Neuronal stem cell (in vitro differentiated cells): Measurements from ENCODE around the gene PDE9A. TPM values are rescaled to one million over a fixed set of nuclear protein-coding genes. Genes with fewer than 3 reads are reported as not detected.

ENCODE experiments used
- DNase-seq: peaks from one replicate; pipeline ENCODE4 v3.0.0-alpha.2; 2013; ENCODE audit warnings: low spot score
- H2AFZ ChIP-seq: one replicate; pipeline ENCODE4 v1.6.1; 2013; ENCODE audit warnings: mild to moderate bottlenecking, low read length, inconsistent platforms
- H2AK5ac ChIP-seq: 2 replicates; pipeline ENCODE4 v1.6.1; 2013; ENCODE audit warnings: low read depth, mild to moderate bottlenecking, inconsistent platforms, low read length, moderate library complexity, mixed read lengths
- H2BK120ac ChIP-seq: 2 replicates; pipeline ENCODE4 v1.6.1; 2013; ENCODE audit warnings: low read depth, mild to moderate bottlenecking, inconsistent platforms, low read length, moderate library complexity, mixed read lengths
- H2BK12ac ChIP-seq: one replicate; pipeline ENCODE4 v1.6.1; 2013; ENCODE audit warnings: low read length, inconsistent platforms
- H2BK15ac ChIP-seq: 2 replicates; pipeline ENCODE4 v1.6.1; 2013; ENCODE audit warnings: mild to moderate bottlenecking, low read length, inconsistent platforms, mixed read lengths
- H2BK5ac ChIP-seq: one replicate; pipeline ENCODE4 v1.6.1; 2013; ENCODE audit warnings: inconsistent platforms, mild to moderate bottlenecking, low read length, moderate library complexity
- H3K14ac ChIP-seq: one replicate; pipeline ENCODE4 v1.6.1; 2013; ENCODE audit warnings: low read length, inconsistent platforms
- H3K18ac ChIP-seq: 2 replicates; pipeline ENCODE4 v1.6.1; 2013; ENCODE audit warnings: low read length, inconsistent platforms
- H3K23ac ChIP-seq: 2 replicates; pipeline ENCODE4 v1.6.1; 2013; ENCODE audit warnings: low read depth, mild to moderate bottlenecking, mixed read lengths, low read length, inconsistent platforms; ENCODE audit not compliant: poor library complexity
- H3K27ac ChIP-seq: replicated peaks from 3 replicates; pipeline ENCODE4 v1.5.1; 2013; ENCODE audit warnings: low read length, inconsistent platforms
- H3K27me3 ChIP-seq, 3 experiments: 2 replicates each; pipeline ENCODE4 v1.6.1; 2013; ENCODE audit warnings: low read length in 3 of 3, mild to moderate bottlenecking in 2 of 3, inconsistent platforms in 1 of 3, low read depth in 1 of 3, mixed read lengths in 1 of 3, moderate library complexity in 1 of 3; ENCODE audit not compliant: control insufficient read depth in 3 of 3, insufficient read depth in 3 of 3
- H3K36me3 ChIP-seq, 2 donors: replicated peaks in 1 of 2; 2 replicates each; pipeline ENCODE4 v1.6.1; 2013; ENCODE audit warnings: low read length in 2 of 2; ENCODE audit not compliant: control insufficient read depth in 2 of 2, insufficient read depth in 2 of 2
- H3K4ac ChIP-seq: 2 replicates; pipeline ENCODE4 v1.6.1; 2013; ENCODE audit warnings: inconsistent platforms, mild to moderate bottlenecking, low read length, moderate library complexity
- H3K4me1 ChIP-seq, 2 donors: 1 replicate in 1 of 2; 2 replicates in 1 of 2; pipeline ENCODE4 v1.6.1; 2013; ENCODE audit warnings: low read length in 2 of 2, low read depth in 1 of 2; ENCODE audit not compliant: control insufficient read depth in 2 of 2, insufficient read depth in 1 of 2
- H3K4me2 ChIP-seq: one replicate; pipeline ENCODE4 v1.6.1; 2013; ENCODE audit warnings: mild to moderate bottlenecking, low read length, inconsistent platforms; ENCODE audit not compliant: insufficient read depth, poor library complexity, severe bottlenecking
- H3K4me3 ChIP-seq, 2 donors: 2 replicates each; pipeline ENCODE4 v1.5.1; 2013; ENCODE audit warnings: low read length in 2 of 2, mild to moderate bottlenecking in 2 of 2, inconsistent platforms in 1 of 2, moderate library complexity in 1 of 2
- H3K79me1 ChIP-seq: one replicate; pipeline ENCODE4 v1.6.1; 2013; ENCODE audit warnings: low read depth, mild to moderate bottlenecking, inconsistent platforms, low read length, moderate library complexity
- H3K9ac ChIP-seq: one replicate; pipeline ENCODE4 v1.6.1; 2013; ENCODE audit warnings: mild to moderate bottlenecking, low read depth, low read length, inconsistent platforms; ENCODE audit not compliant: poor library complexity
- H3K9me3 ChIP-seq, 2 donors: replicated peaks in 1 of 2; 2 replicates each; pipeline versions ENCODE3 to v1.6.1; 2013; ENCODE audit warnings: low read length in 2 of 2, mild to moderate bottlenecking in 2 of 2, inconsistent platforms in 1 of 2, low read depth in 1 of 2, mixed read lengths in 1 of 2, moderate library complexity in 1 of 2; ENCODE audit not compliant: control insufficient read depth in 2 of 2, insufficient read depth in 1 of 2
- H4K8ac ChIP-seq: one replicate; pipeline ENCODE4 v1.6.1; 2013; ENCODE audit warnings: low read depth, mild to moderate bottlenecking, inconsistent platforms, low read length, moderate library complexity
- H4K91ac ChIP-seq: one replicate; pipeline ENCODE4 v1.6.1; 2013; ENCODE audit warnings: low read length, low read depth, mild to moderate bottlenecking, inconsistent platforms; ENCODE audit not compliant: poor library complexity
- WGBS, 2 donors: extraction: QIAGEN DNeasy Blood & Tissue Kit; methylation state at CpG; one replicate each; pipeline ENCODE4 v1.1.7; 2013; ENCODE audit warnings: missing lambda C conversion rate in 2 of 2, mixed read lengths in 1 of 2; ENCODE audit not compliant: insufficient read length in 2 of 2, insufficient replicate concordance in 1 of 2; ENCODE audit errors: extremely low coverage in 2 of 2; 5-methylcytosine and 5-hydroxymethylcytosine counted together
- polyA plus RNA-seq, 2 experiments: library from polyadenylated mRNA; stranded (reverse); fragments of 200-250 nt; gene quantifications; one replicate each; pipeline ENCODE4 v1.2.3, GENCODE V29; 2013

PDE9A gene
- polyA plus RNA-seq (2013, experiment 1 of 2), result 44.9 TPM
- 45.6 TPM for polyA plus RNA-seq (2013, experiment 2 of 2)

DNA sequence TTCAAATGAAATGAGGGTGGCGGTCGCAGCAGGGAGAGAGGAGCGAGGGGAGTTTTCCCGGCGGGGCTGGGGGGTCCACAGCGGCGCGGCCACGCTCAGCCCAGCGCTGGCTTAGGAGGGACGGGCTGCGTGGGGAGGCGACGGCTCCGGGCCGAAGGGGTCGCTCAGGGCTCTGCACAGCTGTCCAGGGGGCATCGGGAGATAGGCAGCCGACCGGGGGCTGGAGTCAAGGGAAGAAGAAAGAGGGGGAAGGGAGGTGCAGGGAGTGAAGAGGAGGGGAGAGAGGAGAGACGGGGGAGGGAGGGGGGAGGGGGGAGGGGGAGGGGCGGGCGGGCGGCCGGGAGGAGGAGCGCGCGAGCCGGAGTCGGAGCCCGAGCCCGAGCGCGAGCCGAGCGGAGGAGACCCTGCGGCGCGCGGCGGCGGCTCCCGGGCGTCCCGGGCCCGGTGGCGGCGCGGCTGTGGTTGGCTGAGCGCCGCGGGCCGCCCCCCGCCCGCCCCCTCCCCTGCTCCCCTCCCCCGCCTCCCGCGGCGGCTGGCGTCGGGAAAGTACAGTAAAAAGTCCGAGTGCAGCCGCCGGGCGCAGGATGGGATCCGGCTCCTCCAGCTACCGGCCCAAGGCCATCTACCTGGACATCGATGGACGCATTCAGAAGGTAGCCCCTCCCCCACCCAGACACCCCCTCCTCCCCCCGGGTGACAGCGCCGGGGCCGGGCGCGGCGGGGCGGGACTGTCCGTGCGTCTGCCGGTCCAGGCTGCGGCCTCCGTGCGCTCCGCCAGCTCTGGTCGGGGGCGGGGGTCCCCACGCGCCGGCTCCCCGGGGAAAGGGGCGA is at the start of gene PDE9A:
PDE9A (plus strand) TSS at position 391 of the 831 bp plus-strand sequence; CDS start at position 585, 194 bp downstream.
- H3K4me3 ChIP-seq, result peak within 1 kb of the TSS; percentile 55 to 84
- H3K79me1 ChIP-seq, result peaks cover 13% of the 10 kb centered on the region
- peak within 1 kb of the TSS; percentile 76 for H2BK12ac ChIP-seq
- no peaks in the 10 kb centered on the region for H3K9me3 ChIP-seq
- H3K36me3 ChIP-seq, result peaks cover 5 to 11% of the 10 kb centered on the region in 2 donors
- peaks cover 14 to 23% of the 10 kb centered on the region in 2 donors for H3K4me1 ChIP-seq
- no peaks in the 10 kb centered on the region for H3K27me3 ChIP-seq
- peak within 1 kb of the TSS; percentile 97 for H3K18ac ChIP-seq
- H2BK120ac ChIP-seq, result peak within 1 kb of the TSS; percentile 99
- peak within 1 kb of the TSS; percentile 13 for H3K4ac ChIP-seq
- WGBS, 2 donors, result no CpG with 5 or more reads among the region's 91 CpGs
- no peak within 1 kb of the TSS for H4K8ac ChIP-seq
- peak within 1 kb of the TSS; percentile 8 for H2BK5ac ChIP-seq
- H4K91ac ChIP-seq, result peak within 1 kb of the TSS; percentile 27
- H3K14ac ChIP-seq, result peak within 1 kb of the TSS; percentile 97
- H3K27ac ChIP-seq, result peak within 1 kb of the TSS; percentile 84
- H3K9ac ChIP-seq, result peak within 1 kb of the TSS; percentile 81
- H2AK5ac ChIP-seq, result peak within 1 kb of the TSS; percentile 91
- peak within 1 kb of the TSS; percentile 98 for H3K4me2 ChIP-seq
- peak within 1 kb of the TSS; percentile 69 for H3K23ac ChIP-seq
- H2AFZ ChIP-seq, result peak within 1 kb of the TSS; percentile 91
- DNase-seq, result peak; percentile 63
- H2BK15ac ChIP-seq, result peak within 1 kb of the TSS; percentile 80

DNA sequence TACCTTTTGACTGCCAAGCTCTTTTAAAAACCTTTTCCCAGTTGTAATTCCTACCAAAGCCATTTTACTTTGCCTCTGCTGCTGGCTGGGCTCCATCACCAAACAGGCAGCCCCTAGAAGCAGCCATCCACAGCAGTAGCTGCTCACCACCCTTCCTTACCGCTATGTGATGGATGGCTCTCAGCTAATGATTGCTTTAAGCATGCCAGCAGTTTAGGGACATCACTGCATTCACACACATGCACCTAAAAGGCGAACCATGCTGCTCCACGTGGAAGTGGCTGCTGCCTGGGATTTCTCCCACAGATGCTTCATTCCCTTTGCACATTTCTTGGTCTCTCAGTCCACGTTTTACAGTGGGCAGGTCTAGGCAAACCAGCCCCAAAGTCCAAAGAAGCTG is 46.3 kb upstream of the PDE9A start:
- H3K36me3 ChIP-seq, result no peaks in the 10 kb centered on the region
- H3K4ac ChIP-seq, result no peak overlapping the region
- H3K27ac ChIP-seq, result no peak overlapping the region
- H3K9ac ChIP-seq, result no peak overlapping the region
- no peak overlapping the region for H2BK15ac ChIP-seq
- H2AFZ ChIP-seq, result no peak overlapping the region
- no peak overlapping the region for H4K8ac ChIP-seq
- no peak overlapping the region for H3K4me3 ChIP-seq
- H4K91ac ChIP-seq, result no peak overlapping the region
- no peak overlapping the region for H2AK5ac ChIP-seq
- H3K27me3 ChIP-seq, result peaks cover 0 to 2% (median 0%) of the 10 kb centered on the region in 3 experiments
- no peak overlapping the region for H3K18ac ChIP-seq
- H3K4me2 ChIP-seq, result no peak overlapping the region
- H3K4me1 ChIP-seq, result no peaks in the 10 kb centered on the region
- no peak overlapping the region for H2BK5ac ChIP-seq
- no peak overlapping the region for H3K23ac ChIP-seq
- DNase-seq, result no peak
- H2BK120ac ChIP-seq, result no peak overlapping the region
- peaks cover 3 to 8% of the 10 kb centered on the region in 2 donors for H3K9me3 ChIP-seq
- WGBS, 2 donors, result no CpG with 5 or more reads among the region's 4 CpGs
- no peak overlapping the region for H2BK12ac ChIP-seq
- no peak overlapping the region for H3K14ac ChIP-seq
- no peaks in the 10 kb centered on the region for H3K79me1 ChIP-seq

DNA sequence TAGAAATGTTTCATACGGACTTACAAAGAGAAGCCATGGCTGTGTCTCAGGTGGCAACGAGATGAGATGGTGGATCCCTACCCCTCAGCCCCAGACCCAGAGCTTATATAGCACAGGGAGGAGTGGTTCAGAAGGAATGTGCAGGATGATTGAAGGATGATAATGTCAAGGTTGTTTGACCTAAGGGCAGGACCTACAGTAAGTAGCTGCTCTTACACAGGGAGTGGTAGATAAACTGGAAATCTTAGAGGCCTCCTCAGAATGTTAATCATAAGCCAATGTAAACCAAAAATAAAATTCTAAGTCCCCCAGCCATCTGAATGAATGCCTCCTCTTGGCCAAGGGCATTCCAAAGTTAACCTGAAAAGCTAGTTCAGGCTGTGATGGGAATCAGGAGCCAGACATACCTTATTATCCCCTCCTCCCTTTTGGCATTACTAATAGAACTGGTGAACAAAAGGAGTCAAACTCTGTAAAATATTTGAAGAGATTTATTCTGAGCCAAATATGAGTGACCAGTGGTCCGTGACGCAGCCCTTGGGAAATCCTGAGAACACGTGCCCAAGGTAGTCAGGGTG is 45.8 kb upstream of the PDE9A start:
- H3K23ac ChIP-seq, result no peak overlapping the region

DNA sequence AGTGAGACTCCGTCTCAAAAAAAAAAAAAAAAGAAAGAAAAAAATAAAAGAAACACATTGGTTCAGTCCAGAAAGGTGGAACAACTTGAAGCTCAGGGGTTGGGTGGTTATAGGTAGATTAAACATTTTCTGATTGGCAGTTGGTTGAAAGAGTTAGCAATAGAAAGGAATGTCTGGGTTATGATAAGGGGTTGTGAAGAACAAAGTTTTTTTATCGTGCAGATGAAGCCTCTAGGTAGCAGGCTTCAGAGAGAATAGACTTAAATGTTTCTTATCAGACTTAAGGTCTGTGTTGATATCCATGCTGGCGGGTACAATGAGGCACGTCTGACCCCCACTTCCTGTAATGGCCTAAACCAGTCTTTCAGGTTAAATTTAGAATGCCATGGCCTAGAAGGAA is 45.0 kb upstream of the PDE9A start:
- no peak overlapping the region for H2BK15ac ChIP-seq
- no CpG with 5 or more reads among the region's 4 CpGs for WGBS, 2 donors
- no peak overlapping the region for H2AFZ ChIP-seq
- no peak overlapping the region for H3K27ac ChIP-seq
- no peak overlapping the region for H3K18ac ChIP-seq
- H2BK12ac ChIP-seq, result no peak overlapping the region
- H3K9ac ChIP-seq, result no peak overlapping the region
- H3K79me1 ChIP-seq, result no peaks in the 10 kb centered on the region
- no peak for DNase-seq
- no peak overlapping the region for H3K4me2 ChIP-seq
- peaks cover 3 to 9% of the 10 kb centered on the region in 2 donors for H3K9me3 ChIP-seq
- H3K36me3 ChIP-seq, result no peaks in the 10 kb centered on the region
- no peak overlapping the region for H3K23ac ChIP-seq
- no peak overlapping the region for H4K91ac ChIP-seq
- H3K14ac ChIP-seq, result no peak overlapping the region
- H3K27me3 ChIP-seq, result peaks cover 0 to 2% (median 0%) of the 10 kb centered on the region in 3 experiments
- H3K4me3 ChIP-seq, result no peak overlapping the region
- H3K4ac ChIP-seq, result no peak overlapping the region
- no peaks in the 10 kb centered on the region for H3K4me1 ChIP-seq
- no peak overlapping the region for H2AK5ac ChIP-seq
- H4K8ac ChIP-seq, result no peak overlapping the region
- no peak overlapping the region for H2BK120ac ChIP-seq
- H2BK5ac ChIP-seq, result no peak overlapping the region

More for the DNA sequence above, 45.8 kb upstream of the PDE9A start:
- no peak overlapping the region for H3K27ac ChIP-seq
- H4K91ac ChIP-seq, result no peak overlapping the region
- DNase-seq, result no peak
- H3K4me1 ChIP-seq, result no peaks in the 10 kb centered on the region
- no peak overlapping the region for H3K14ac ChIP-seq
- H3K79me1 ChIP-seq, result no peaks in the 10 kb centered on the region
- H2BK120ac ChIP-seq, result no peak overlapping the region
- H2BK5ac ChIP-seq, result no peak overlapping the region
- no peak overlapping the region for H3K4me3 ChIP-seq
- no peak overlapping the region for H3K9ac ChIP-seq
- H2AFZ ChIP-seq, result no peak overlapping the region
- H2AK5ac ChIP-seq, result no peak overlapping the region
- H2BK15ac ChIP-seq, result no peak overlapping the region
- H4K8ac ChIP-seq, result no peak overlapping the region
- no peak overlapping the region for H2BK12ac ChIP-seq
- no peak overlapping the region for H3K18ac ChIP-seq
- H3K36me3 ChIP-seq, result no peaks in the 10 kb centered on the region
- WGBS, 2 donors, result no CpG with 5 or more reads among the region's 5 CpGs
- H3K4me2 ChIP-seq, result no peak overlapping the region
- H3K27me3 ChIP-seq, result peaks cover 0 to 2% (median 0%) of the 10 kb centered on the region in 3 experiments
- H3K4ac ChIP-seq, result no peak overlapping the region
- H3K9me3 ChIP-seq, result peaks cover 3 to 8% of the 10 kb centered on the region in 2 donors
